MM.1S (cell line): ENCODE data around the gene STX1B.
"Not testable (repeated sequence)": the region's sequence is repeated elsewhere in the genome, so short reads cannot be mapped to it uniquely, and the experiment has no call there.

Experiments used
- DNase-seq: peaks from one replicate; pipeline ENCODE4 v3.0.0-alpha.2; 2015
- H2AFZ ChIP-seq: fragments of 300-600 bp; sonication (generic); 2 replicates; pipeline ENCODE4 v1.6.0; 2016; ENCODE audit warnings: antibody characterized with exemption, low read length
- H3F3A ChIP-seq: fragments of 300-600 bp; sonication (generic); 2 replicates; pipeline ENCODE4 v1.6.1; 2016; ENCODE audit warnings: mild to moderate bottlenecking, antibody characterized with exemption, low read length, moderate library complexity, mixed read lengths; ENCODE audit not compliant: insufficient read depth
- H3K27ac ChIP-seq: fragments of 300-600 bp; sonication (generic); 2 replicates; pipeline ENCODE4 v1.5.1; 2016; ENCODE audit warnings: mild to moderate bottlenecking, low read length
- H3K27me3 ChIP-seq: fragments of 300-600 bp; sonication (generic); replicated peaks from 2 replicates; pipeline ENCODE4 v1.6.0; 2016; ENCODE audit warnings: low read length; ENCODE audit not compliant: insufficient read depth
- H3K36me3 ChIP-seq: fragments of 300-600 bp; sonication (generic); replicated peaks from 2 replicates; pipeline ENCODE4 v1.6.1; 2016; ENCODE audit warnings: mild to moderate bottlenecking, low read length, mixed read lengths; ENCODE audit not compliant: insufficient read depth
- H3K4me1 ChIP-seq: fragments of 300-600 bp; sonication (generic); 2 replicates; pipeline ENCODE4 v1.6.1; 2016; ENCODE audit warnings: low read length, mixed read lengths
- H3K4me2 ChIP-seq: fragments of 300-600 bp; sonication (generic); 2 replicates; pipeline ENCODE4 v1.6.0; 2016; ENCODE audit warnings: low read depth, low read length
- H3K4me3 ChIP-seq: fragments of 300-600 bp; sonication (generic); 2 replicates; pipeline ENCODE4 v1.5.1; 2016; ENCODE audit warnings: low read length, mixed read lengths
- H3K79me2 ChIP-seq: fragments of 300-600 bp; sonication (generic); 2 replicates; pipeline ENCODE4 v1.6.1; 2016; ENCODE audit warnings: mixed run types, low read length, mixed read lengths
- H3K9ac ChIP-seq: fragments of 300-600 bp; sonication (generic); 2 replicates; pipeline ENCODE4 v1.6.1; 2016; ENCODE audit warnings: low read length, mixed read lengths
- H3K9me2 ChIP-seq: fragments of 300-600 bp; sonication (generic); replicated peaks from 2 replicates; pipeline ENCODE4 v1.6.1; 2016; ENCODE audit warnings: mild to moderate bottlenecking, low read length, mixed read lengths; ENCODE audit not compliant: insufficient read depth
- H3K9me3 ChIP-seq: fragments of 300-600 bp; sonication (generic); replicated peaks from 2 replicates; pipeline ENCODE4 v1.6.1; 2016; ENCODE audit warnings: mild to moderate bottlenecking, low read length, mixed read lengths; ENCODE audit not compliant: insufficient read depth
- H4K20me1 ChIP-seq: fragments of 300-600 bp; sonication (generic); 2 replicates; pipeline ENCODE4 v1.6.1; 2016; ENCODE audit warnings: mild to moderate bottlenecking, low read length, moderate library complexity, mixed read lengths; ENCODE audit not compliant: insufficient read depth
- CTCF ChIP-seq: fragments of 300-600 bp; sonication (generic); IDR thresholded peaks from 2 replicates; pipeline ENCODE4 v1.5.1; 2016; ENCODE audit warnings: antibody characterized with exemption, low read length, mixed read lengths
- EZH2 ChIP-seq: fragments of 300-600 bp; sonication (generic); optimal IDR thresholded peaks from 2 replicates; pipeline ENCODE3; 2017; ENCODE audit warnings: low read depth, mild to moderate bottlenecking, antibody characterized with exemption, low read length, mixed read lengths
- EZH2phosphoT487 ChIP-seq: fragments of 300-600 bp; sonication (generic); IDR thresholded peaks from 2 replicates; pipeline ENCODE4 v1.6.1; 2018; ENCODE audit warnings: antibody characterized with exemption, low read length

The STX1B gene

GRCh38 chr16:31023252-31023602 lies 12.8 kb upstream of the STX1B start:
- H3K9ac ChIP-seq = no peak overlapping the region
- no peaks in the 10 kb centered on the region for H3F3A ChIP-seq
- no peaks in the 10 kb centered on the region for H3K9me3 ChIP-seq
- H2AFZ ChIP-seq = no peak overlapping the region
- H3K4me3 ChIP-seq = no peak overlapping the region
- no peaks in the 10 kb centered on the region for H3K27me3 ChIP-seq
- no peak overlapping the region for H3K27ac ChIP-seq
- no peak overlapping the region for H3K4me2 ChIP-seq
- no peak for TF ChIP-seq CTCF
- TF ChIP-seq EZH2 = no peak
- no peak for TF ChIP-seq EZH2phosphoT487
- no peaks in the 10 kb centered on the region for H3K36me3 ChIP-seq
- no peaks in the 10 kb centered on the region for H3K79me2 ChIP-seq
- no peaks in the 10 kb centered on the region for H3K9me2 ChIP-seq
- H3K4me1 ChIP-seq = peaks cover 5% of the 10 kb centered on the region; the same call in 1 of the 2 replicates
- H4K20me1 ChIP-seq = no peaks in the 10 kb centered on the region
- DNase-seq = no peak

GRCh38 chr16:31022544-31023251 lies 12.3 kb upstream of the STX1B start:
- Histone ChIP-seq H3K9ac (no peak overlapping the region), H4K20me1 (no peaks in the 10 kb centered on the region), H3K4me3 (no peak overlapping the region), H3K27me3 (no peaks in the 10 kb centered on the region), H3K4me1 (peaks cover 5% of the 10 kb centered on the region; the same call in 1 of the 2 replicates), H3K36me3 (no peaks in the 10 kb centered on the region), H3K4me2 (no peak overlapping the region), H3K9me2 (no peaks in the 10 kb centered on the region), H3K79me2 (no peaks in the 10 kb centered on the region), H2AFZ (no peak overlapping the region), H3K27ac (no peak overlapping the region), H3K9me3 (no peaks in the 10 kb centered on the region), H3F3A (no peaks in the 10 kb centered on the region)
- DNase-seq = no peak
- TF ChIP-seq CTCF (no peak), EZH2phosphoT487 (no peak), EZH2 (no peak)

- DNase-seq = no peak
- Histone ChIP-seq H3K4me3 (no peak overlapping the region), H3K4me2 (no peak overlapping the region), H3K36me3 (no peaks in the 10 kb centered on the region), H3K4me1 (peaks cover 5% of the 10 kb centered on the region; the same call in 1 of the 2 replicates), H3K27me3 (no peaks in the 10 kb centered on the region; the same call in 1 of the 2 replicates), H3F3A (no peaks in the 10 kb centered on the region), H2AFZ (no peak overlapping the region), H3K27ac (no peak overlapping the region), H3K9me2 (no peaks in the 10 kb centered on the region), H4K20me1 (no peaks in the 10 kb centered on the region), H3K9me3 (no peaks in the 10 kb centered on the region), H3K79me2 (no peaks in the 10 kb centered on the region), H3K9ac (no peak overlapping the region)
- TF ChIP-seq CTCF = no peak
These were observed 10.1 kb upstream of the STX1B start for GRCh38 chr16:31020536-31020935.

GRCh38 chr16:31017756-31018155 lies 7.3 kb upstream of the STX1B start:
- not testable (repeated sequence) for H3K9me2 ChIP-seq, H3K9me3 ChIP-seq, H3F3A ChIP-seq, H2AFZ ChIP-seq, H3K4me3 ChIP-seq, H4K20me1 ChIP-seq, DNase-seq, H3K4me2 ChIP-seq, H3K79me2 ChIP-seq, H3K36me3 ChIP-seq, H3K9ac ChIP-seq, H3K27me3 ChIP-seq, H3K4me1 ChIP-seq, H3K27ac ChIP-seq
